Measurements from ENCODE around the gene GRID1.
A peak's percentile ranks its signal among the peaks of the same experiment; 100 is the strongest.
"Not testable (repeated sequence)": the region's sequence is repeated elsewhere in the genome, so short reads cannot be mapped to it uniquely, and the experiment has no call there.

The GRID1 gene

DNA sequence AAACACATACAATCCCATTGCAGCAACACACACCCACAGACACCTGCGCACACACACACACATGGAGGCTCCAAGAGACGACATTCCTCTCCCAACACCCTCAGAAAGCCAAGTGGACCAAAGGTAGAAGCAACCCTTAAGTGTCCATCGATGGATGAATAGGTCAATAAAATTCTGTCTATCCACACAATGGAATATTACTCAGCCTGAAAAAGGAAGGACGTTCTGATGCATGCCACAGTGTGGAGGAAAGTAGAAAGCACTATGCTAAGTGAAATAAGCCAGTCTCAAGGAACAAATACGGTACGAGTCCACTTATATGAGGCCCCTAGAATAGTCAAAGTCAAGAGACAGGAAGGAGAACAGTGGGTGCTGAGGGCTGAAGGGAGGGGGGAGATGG lies 174.4 kb downstream of the GRID1 start:
- DNase-seq (ENCODE audit: low read depth, low spot score): no peak

DNA sequence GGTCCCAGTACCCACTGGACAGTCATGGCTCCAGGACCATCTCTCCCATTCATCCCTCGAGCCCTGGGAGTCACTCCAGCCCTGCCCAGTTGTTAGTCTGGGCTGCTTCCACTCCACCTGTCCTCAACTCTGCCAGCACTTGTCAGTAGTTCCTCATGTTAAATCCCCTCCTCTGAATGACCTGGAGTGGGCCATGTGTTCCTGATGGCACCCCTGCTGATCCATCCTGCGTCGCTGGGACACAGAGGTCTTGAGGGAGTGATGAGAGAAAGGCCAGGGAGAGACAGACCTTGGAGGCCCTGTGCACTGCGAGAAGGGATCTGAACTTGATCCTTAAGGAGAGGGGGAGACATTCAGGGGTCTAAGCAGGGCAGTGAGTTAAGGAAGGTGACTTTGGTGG lies 174.9 kb downstream of the GRID1 start:
- no peak for DNase-seq (ENCODE audit: low read depth, low spot score)

DNA sequence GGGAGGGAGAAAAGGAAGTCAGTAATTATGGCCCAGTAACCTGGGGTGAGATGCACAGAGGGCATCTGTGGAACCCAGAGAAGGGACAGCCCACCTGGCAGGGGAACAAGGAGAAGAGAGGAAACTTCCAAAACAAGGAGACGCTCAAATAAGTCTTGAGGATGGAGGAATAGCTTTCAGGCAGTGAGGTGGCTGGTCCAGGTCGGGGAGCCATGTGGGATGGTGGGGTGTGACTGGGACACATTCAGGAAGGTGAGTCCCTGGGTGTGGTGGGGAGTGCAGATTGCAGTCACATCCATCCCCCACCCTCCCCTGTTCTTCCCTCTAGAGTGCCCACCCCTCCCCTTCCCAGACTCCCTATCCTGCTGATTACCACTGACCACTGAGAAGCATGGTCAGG lies 175.4 kb downstream of the GRID1 start:
- no peak for DNase-seq (ENCODE audit: low read depth, low spot score)

DNA sequence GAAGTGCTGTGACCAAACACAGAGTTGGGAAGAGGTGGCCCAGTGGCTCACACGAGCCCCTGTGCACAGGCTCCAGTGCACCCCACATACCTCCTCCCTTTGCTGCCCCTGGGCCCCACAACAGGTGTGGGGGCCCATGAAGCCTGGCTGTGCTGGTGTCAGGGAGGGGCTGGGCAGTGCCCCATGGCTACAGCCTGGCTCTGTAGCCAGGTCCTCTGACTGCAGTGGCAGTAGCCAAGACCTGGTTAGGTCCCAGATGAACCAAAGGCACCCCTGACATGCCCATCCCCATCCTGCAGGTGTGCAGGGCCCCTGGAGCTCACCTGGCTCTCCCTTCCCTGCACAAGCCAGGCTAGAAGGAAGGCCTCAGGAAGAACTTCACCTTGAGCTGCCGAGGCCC lies 176.3 kb downstream of the GRID1 start:
- no peak for DNase-seq (ENCODE audit: low read depth, low spot score)

DNA sequence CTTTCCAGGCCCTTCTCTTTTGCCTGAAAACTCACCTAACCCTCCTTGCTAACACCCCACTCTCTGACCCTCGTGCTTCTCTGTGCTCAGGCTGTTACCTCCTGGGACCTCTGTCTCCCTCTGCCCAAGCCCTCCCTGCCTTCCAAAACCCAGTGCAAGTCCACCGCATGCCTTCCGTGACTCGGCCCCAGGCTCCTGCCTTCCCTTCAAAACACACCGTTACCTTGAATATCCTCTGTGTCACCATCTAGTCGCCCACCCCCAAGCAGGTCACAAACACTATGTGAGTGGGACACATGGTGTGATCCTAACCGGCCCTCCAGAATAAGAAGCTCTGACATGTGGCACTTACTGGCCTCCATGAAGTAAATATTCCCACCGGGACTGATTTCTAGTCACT lies 176.7 kb downstream of the GRID1 start:
- no peak for DNase-seq (ENCODE audit: low read depth, low spot score)

DNA sequence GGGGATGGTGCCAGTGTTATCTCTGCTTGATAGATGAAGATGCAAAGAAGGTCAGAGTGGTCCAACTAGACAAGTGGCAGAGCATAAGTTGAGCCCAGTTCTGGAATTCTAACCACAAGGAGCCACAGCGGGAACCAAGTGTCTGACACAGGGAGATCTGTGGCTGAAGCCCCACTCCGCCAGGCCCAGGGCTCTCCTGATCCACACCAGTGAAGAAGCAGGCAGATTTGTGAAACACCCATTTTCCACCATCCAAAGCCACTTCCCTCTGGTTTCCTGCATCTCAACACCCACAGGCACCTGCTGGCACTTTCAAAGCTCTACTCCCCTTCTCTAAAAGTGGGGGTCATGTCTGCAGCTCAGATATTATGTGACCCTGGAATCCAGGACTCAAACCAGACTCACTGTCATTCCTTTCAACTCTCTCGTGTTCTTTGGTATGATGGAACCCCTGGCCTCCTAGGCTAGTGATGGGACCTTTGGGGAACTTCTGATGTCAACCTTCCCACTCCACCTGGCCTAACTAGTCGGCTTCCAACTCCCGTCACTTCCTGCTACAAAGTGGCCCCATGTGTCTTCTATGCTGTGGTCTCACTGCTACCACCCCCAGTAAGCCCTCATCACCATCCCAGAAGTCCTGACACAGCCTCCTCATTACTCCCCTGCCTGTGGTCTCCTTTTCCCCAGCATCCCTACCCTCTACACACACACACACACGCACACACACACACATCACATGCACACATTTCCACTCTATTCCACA lies 177.6 kb downstream of the GRID1 start:
- DNase-seq (ENCODE audit: low read depth, low spot score): no peak

DNA sequence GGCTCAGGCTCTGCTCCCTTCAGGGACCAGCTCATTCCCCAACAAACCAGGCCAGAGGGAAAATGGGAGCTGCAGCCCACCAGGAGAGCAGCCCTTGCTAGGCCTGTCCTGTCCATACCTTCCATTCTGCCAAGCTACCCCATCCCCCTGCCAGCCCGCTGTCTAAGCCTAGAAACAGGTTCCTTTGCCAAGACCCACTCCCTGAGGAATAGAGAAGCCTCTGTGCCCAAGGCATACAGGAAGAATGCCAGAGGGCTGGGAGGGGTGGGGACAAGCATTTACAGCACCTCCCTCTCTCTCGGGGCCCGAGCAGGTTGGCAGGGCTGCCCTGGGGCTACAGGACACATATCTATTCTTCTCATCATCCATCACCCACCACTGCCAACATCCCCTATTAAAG lies 178.3 kb downstream of the GRID1 start:
- DNase-seq (ENCODE audit: low read depth, low spot score): no peak

DNA sequence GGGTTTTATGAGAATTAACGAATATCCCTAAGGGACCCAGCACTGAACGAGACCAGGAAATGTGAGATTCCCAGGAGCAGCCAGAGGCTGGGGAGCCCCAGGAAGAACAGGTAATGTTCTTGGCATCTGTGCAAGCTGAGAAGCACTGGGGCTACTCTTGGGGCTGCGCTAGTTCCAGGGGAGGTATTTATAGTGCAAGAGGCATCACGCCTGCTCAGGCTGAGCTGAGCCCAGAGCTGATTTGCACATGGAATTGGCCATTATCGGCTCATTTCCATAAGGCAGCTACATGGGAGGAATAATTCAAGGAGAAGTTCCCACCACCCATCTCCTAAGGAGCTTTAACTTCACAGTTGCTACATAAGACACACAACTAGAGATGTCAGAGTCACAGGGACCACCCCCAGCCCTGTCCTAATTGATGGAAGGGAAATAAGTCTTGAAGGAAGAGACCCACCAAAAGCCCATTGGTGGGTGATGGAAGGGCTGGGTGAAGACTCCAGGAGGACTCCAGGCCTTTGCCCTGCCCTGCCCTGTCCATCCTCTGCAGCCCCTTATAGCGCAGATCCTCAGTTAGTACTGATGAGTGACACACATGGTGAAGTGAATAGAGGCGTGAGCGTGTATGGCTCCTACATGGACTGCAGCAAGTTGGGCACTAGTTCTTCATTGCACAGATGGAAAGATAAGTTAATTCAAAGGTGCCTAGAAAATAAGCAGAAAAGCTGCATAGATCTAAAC lies 178.9 kb downstream of the GRID1 start:
- no peak for DNase-seq (ENCODE audit: low read depth, low spot score)

DNA sequence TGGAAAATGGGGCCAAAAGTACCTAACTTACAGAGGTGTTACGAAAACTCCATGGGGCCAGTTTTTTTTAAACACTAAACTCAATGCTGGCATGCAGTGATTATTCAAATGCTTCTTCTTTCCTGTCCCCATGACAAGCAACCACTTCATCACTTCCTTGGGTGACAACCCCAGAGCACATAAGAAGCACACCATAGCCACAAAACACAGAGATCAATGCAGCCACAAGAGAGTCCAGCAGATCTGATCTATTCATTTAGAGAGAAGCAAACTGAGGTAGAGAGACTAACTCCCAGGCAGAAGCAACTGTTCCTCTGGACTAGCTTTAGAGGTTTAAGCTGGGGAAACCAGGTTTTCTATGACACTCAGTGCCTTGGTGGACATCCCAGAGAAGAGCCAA lies 180.0 kb downstream of the GRID1 start:
- no peak for DNase-seq (ENCODE audit: low read depth, low spot score)

DNA sequence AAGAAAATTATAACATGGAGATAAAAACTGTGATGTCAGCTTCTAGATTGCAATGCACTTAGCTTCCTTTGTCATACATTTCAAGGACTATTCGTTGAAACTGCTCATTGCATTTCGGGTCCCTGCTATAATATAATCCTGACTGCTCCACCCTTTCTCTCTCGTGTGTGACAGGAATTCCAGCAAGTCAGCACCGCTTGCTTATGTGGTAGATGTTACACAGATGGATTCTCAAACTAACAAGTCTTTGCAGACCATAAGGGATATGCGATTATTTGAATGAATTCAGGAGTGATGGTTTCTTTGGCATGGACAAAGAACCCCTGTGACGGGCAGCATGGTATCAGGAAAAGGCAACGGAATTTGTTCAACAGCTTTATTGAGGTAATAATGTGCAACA lies 184.0 kb downstream of the GRID1 start:
- no peak for DNase-seq (ENCODE audit: low read depth, low spot score)

DNA sequence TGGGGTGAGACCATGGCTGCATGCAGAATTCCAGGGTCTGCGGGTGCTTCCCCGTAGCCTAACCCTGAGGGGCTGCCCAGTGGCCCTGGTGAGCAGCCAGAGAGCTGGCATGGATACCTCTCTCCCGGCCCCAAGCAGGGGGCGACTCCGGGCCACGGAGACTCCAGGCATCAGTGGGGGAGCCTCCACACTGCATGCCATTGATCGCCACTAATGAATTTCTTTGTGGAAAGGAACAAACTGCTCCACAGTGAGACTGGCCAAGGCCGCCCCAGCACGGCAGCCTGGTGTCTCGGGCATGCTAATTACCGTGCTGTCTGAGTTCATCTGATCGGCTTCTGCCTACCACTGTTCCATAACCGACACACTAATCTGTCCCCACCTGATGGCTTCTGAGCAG lies 184.4 kb downstream of the GRID1 start:
- DNase-seq (ENCODE audit: low read depth, low spot score): no peak

DNA sequence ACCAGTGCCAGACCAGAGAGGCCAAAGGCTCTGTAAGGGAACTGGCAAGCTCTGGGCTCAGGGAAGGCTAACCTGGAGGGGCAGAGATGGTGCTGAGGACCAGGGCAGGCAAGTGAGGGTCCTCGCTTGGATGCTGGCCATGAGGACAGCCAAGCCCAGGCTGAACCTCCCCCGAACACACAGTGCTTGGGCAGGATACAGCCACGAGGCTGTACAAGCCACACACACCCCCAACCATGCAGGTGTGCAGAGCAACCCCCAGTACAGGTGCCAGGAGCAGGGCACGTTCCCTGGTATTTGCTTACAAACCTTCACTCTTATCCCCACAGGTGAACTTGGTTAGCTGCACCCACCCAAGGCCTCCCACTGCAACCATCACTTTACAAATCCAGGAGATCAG lies 185.7 kb downstream of the GRID1 start:
- no peak for DNase-seq (ENCODE audit: low read depth, low spot score)

DNA sequence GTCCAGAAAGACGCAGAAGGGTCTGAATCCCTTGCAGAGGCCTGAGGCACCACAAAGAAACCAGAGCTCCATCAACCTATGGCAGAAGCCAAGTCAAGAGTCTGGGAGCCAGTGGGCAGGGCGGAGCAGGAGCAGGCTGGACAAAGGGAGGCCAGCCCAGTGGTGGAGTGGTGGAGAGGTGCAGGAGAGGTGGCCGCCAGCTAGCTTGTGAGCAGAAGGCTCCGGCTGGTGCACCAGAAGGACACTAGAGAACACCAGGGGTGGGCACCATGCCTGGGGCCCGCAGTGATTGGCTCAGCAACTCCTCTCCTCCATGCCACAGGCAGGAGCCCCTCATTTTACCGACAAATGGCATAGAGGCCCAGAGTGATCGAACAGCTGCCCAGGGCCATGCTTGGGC lies 186.6 kb downstream of the GRID1 start:
- DNase-seq (ENCODE audit: low read depth, low spot score): no peak

DNA sequence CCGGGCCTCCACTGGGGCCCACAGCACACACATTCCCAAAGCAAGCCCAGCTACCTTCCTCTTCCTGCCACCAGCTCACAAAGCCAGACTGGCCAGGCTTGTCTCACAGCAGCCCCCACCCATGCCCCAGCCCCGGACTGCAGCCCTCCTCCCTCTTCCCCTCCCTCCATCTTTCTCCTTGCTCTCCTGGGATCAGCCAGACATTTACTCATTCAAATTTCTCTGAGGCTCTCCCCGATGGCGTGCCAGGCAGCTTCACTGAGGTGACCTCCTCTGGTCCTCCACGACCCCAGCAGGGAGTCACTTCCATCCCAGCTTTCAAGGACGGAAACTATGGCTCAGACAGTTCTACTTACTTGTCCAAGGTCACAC lies 187.5 kb downstream of the GRID1 start:
- no peak for DNase-seq (ENCODE audit: low read depth, low spot score)

DNA sequence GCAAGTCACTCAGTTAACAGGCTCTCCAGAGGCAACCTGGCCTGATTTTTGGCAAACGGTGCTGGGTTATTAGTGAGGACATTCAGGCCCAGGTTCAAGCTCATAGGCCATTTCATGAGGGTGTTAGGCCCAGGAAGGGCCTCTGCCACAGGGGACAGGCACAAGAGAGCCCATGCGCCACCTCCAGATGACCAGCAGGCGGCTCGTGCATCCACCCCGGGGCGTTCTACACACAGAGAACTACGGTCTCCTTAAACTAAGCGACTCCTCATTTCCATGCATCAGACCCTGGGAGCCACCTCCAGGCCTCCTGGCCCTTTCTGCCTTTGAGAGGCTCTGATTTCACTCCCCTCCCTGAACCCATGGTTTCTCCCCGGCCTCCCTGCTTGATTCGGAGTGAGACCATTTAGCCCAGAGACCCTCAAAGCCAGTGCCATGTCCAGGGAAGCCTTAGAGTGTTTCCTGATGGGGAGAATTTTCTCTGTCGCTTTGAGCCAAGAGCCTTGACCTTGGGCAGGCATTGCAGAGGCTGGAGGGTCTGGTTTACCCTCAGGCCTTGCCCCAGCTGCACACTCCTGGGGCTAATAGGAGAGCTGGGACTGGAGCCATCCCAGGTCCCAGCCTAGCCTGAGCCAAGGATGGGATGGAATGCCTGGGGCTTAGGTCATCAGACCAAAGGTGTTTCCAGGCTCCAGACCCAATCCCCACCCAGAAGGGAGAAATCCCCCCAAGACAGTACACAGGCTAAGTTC lies 188.0 kb downstream of the GRID1 start:
- DNase-seq (ENCODE audit: low read depth, low spot score): peak; percentile 52

DNA sequence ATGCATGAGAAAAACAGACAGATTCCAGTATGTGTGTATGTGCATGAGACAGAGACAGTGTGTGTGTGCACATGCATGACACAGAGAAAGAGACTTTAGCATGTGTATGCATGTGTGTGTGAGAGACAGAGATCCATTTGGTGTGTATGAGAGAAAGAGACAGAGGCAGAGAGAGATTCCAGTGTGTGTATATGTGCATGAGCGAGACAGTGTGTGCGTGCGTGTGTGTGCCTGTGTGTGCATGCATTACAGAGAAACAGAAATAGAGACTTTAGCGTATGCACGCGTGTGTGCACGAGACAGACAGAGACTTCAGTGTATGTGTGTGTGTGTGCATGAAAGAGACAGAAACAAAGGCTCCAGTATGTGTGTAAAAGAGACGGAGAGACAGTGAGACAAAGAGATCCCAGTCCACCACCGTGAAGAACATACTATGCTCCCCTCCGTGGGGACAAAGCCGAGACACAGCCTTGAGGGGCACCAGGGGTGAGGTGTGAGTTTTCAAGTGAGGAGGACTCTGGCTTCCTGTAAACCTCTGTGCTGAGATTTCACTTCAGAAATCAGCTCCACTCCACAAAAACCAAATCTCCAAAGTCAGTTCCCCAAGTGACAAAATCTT lies 188.9 kb downstream of the GRID1 start:
- DNase-seq (ENCODE audit: low read depth, low spot score): no peak

DNA sequence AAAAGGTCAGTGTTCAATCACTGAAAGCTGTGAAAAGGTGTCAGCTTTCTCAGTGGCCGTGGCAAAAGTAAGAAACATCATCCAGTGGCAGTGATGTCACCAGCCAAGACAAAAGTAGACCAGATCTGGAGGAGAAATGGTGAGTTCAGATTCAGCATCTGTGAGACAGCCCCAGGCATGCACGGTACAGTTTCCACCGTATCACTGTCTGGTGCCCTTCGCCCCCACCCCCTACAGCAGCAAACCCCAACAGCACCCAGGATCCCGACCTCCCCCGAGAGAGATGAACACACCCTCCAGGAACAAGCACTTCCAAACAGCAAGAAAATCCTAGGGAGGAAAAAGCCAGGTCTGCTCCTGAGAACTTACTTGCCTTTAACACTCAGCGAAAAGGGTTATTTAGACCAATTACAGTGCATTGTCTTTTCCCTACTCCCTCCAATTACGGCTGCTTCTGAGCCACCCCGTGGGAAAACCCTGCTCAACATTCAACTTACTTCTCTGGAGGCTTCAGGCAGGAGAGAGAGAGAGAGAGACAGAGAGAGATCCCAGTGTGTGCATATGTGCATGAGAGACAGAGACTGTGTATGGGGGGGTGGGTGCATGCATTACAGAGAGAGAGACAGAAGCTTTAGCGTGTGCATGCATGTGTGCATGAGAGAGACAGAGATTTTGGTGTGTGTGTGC lies 189.6 kb downstream of the GRID1 start:
- no peak for DNase-seq (ENCODE audit: low read depth, low spot score)

DNA sequence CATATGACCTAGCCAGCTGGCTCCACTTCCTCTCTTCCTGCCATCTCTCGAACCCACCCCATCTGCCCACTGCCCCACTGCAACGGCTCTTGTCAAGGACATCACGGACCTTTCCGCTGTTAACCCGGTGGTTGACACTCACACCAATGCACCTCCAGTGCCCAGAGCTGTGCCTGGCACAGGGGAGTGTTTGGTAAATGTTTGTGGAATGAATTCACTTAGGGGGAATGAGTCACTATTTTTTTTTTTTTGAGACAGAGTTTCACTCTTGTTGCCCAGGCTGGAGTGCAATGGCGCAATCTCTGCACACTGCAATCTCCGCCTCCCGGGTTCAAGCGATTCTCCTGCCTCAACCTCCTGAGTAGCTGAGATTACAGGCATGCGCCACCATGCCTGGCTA lies 191.1 kb downstream of the GRID1 start:
- DNase-seq (ENCODE audit: low read depth, low spot score): not testable (repeated sequence)

DNA sequence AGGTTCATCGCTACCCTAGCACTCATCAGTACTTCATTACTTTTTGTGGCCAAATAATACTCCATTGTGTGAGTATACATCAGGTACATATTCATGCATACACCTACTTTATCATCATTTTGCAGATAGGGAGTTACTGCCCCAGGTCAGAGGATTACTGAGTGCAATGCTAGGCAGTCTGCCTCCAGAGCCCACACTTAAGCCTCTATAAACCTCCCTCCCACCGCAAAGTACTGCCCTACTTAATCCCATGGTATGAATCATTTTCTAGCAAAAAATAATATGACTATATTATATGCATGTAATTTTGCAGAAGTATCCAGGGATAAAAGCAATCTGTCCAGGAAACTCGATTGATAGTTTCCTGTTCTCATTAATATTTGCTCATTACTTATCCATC lies 194.3 kb downstream of the GRID1 start:
- DNase-seq (ENCODE audit: low read depth, low spot score): no peak

DNA sequence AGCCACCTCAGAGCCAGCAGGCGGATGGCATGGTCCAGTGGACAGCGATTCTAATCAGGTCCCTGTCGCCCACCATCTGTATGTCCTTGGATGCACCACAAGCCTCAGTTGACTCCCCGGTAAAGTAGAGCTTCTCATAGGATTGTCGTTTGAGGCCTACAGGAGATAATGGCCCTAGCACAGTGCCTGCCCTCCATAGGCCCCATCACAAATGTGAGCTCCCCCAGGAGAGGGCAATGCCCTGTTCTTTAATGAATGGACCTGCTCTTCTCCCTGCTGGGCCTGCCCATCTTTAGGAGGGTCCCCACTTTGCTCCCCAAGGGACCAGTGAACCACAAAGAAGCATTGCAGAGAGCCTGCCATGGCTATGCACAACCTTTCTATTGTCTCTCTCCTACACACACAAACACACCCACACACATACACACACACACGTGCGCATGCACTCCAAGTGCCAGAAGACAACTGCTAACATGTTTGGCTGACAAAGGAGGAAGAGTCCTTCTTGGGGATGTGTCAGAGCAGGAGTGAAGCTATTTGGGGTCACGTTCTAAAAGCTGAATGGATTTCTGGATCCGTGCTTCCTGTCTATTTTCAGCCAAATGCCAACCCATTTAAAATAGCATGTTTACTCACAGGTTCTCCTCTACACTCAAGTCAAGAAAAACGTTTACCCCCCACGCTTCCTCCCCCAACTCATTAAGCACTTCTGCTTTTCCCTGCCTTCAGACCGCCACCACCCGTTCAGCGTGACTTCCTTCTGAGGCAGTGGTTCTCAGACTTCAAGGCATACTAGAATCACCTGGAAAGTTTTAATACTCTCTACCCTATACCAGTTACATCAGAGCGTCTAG lies 196.1 kb downstream of the GRID1 start:
- no peak for DNase-seq (ENCODE audit: low read depth, low spot score)
